HG02973 (cell line): ENCODE results near the gene CARF.
"Not testable (repeated sequence)": the region's sequence is repeated elsewhere in the genome, so short reads cannot be mapped to it uniquely, and the experiment has no call there.

ENCODE experiments used
- ATAC-seq: cut with Tn5 transposase; IDR thresholded peaks from one replicate; pipeline ENCODE4 v1.9.1; 2021; ENCODE audit warnings: moderate library complexity; ENCODE audit not compliant: unreplicated experiment

CARF gene

GRCh38 chr2:202934456-202934855 is 22.4 kb downstream of the CARF start:
- ATAC-seq: no peak

- no peak for ATAC-seq
Observed at GRCh38 chr2:202938960-202939359, 26.9 kb downstream of the CARF start.

GRCh38 chr2:202941771-202942170 is 29.7 kb downstream of the CARF start:
- no peak for ATAC-seq

GRCh38 chr2:202944408-202944807 is 32.3 kb downstream of the CARF start:
- ATAC-seq: no peak

DNA sequence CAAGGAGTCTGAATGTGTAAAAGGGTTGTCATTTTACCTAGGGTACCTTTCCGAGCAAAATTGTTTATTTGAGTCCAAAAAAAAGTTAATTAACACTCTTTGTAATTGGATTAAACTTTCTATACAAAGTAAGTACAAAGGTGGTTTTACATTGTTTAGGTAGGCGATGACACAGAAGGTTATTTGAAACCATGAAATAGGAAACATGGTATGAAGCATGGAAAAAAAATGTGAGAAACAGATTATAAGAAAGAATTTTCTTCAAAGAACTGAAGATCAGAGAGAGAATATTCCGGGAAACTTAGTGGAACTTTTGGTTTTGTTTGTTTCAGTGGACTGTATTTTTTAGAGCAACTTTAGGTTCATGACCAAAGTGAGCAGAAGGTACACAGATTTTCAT is 32.7 kb downstream of the CARF start:
- ATAC-seq: no peak

DNA sequence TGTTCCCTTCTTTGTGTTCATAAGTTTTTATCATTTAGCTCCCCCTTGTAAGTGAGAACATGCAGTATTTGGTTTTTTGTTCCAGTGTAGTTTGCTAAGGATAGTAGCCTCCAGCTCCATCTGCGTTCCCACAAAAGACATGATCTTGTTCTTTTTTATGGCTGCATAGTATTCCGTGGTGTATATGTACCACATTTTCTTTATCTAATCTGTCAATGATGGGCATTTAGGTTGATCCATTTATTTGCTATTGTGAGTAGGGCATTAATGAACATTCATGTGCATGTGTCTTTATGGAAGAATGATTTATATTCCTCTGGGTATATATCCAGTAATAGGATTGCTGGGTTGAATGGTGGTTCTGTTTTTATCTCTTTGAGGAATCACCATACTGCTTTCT is 33.4 kb downstream of the CARF start:
- ATAC-seq: no peak

- ATAC-seq: not testable (repeated sequence)
Observed at GRCh38 chr2:202949333-202949732, 37.3 kb downstream of the CARF start.

GRCh38 chr2:202950592-202950991 is 38.5 kb downstream of the CARF start:
- no peak for ATAC-seq

GRCh38 chr2:202960524-202960923 is 48.4 kb downstream of the CARF start:
- ATAC-seq: no peak

DNA sequence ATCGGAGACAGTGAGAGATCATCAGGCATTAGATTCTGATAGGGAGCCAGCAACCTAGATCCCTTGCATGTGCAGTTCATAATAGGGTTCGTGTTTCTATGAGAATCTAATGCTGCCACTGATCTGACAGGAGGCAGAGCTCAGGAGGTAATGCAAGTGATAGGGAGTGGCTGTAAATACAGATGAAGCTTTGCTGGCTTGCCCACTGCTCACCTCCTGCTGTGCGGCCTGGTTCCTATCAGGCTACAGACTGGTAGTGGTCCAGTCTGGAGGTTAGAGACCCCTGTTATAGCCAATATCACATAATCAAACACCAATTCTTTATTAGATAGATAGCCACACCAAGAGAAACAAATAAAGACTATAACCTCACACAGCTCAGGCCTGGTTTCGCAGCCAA is 51.6 kb downstream of the CARF start:
- no peak for ATAC-seq

DNA sequence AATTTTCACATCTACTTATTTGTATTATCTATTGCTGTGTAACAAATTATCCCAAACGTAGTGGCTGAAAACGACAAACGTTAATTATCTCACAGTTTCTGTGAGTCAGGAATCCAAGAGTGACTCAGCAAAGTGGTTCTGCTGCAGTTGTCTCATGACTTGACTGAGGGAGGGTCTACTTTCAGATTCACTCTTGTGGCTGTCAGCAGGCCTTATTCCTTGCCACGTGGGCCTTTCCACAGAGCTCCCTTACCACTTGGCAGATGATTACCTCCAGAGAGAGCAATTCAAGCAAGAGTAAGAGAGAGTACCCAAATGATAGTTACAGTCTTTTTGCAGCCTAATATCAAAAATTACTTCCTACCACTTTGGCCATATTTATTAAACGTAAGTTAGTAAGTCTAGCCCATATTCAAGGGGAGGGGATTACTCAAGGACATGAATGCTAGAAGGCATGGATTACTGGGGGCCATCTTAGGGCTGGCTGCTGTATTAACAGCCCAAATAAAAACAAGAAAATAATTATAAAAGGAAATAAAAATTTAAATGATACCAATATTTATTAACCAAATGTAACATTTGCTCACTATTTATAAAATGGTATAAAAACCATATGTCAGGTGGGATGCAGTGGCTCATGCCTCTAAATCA is 53.9 kb downstream of the CARF start:
- peak; percentile 83 for ATAC-seq

DNA sequence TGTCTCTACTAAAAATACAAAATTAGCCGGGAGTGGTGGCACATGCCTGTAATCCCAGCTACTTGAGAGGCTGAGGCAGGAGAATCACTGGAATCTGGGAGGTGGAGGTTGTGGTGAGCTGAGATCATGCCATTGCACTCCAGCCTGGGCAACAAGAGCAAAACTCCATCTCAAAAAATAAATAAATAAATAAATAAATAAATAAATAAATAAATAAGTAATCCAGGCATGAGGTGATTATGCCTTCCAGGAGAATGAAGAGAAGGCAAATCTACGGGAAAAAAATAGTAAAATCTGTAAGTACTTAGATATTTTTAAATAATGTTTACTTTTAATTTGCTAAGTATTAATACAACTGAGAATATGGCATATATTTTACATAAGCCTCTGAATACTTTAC is 57.3 kb downstream of the CARF start:
- ATAC-seq: not testable (repeated sequence)

DNA sequence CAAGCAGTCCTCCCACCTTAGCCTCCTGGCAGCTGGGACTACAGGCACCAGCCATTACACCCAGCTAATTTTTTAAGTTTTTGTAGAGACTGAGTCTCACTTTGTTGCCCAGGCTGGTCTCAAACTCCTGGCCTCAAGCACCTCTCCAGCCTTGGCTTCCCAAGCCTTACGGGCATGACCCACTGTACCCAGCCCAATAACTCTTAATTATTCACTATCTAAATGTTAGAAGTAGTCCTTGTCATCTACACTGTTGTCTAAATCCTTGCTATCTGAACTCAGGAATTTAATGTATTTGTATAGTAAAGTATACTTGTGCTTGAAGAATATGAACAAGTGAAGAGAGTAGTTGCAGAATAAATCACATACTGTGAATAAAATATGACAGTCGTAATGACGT is 64.7 kb downstream of the CARF start:
- no peak for ATAC-seq

- ATAC-seq: no peak
Observed at GRCh38 chr2:202982779-202983491, 70.9 kb downstream of the CARF start.

GRCh38 chr2:202989749-202990148 is 77.7 kb downstream of the CARF start:
- no peak for ATAC-seq

- no peak for ATAC-seq
Observed at GRCh38 chr2:202990501-202990900, 78.4 kb downstream of the CARF start.

DNA sequence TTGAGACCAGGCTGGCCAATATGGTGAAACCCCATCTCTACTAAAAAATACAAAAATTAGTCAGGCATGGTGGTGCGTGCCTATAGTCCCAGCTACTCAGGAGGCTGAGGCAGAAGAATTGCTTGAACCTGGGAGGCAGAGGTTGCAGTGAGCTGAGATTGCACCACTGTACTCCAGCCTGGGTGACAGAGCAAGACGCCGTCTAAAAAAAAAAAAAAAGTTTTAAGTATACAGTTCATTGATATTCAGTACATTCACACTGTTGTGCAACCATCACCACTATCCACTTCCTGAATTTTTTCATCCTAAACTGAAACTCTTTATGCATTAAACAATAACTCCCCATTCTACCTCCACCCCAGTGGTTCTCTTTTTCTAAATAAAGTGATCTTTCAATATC is 85.0 kb downstream of the CARF start:
- ATAC-seq: not testable (repeated sequence)

GRCh38 chr2:203002054-203002821 is 90.2 kb downstream of the CARF start:
- ATAC-seq: no peak

DNA sequence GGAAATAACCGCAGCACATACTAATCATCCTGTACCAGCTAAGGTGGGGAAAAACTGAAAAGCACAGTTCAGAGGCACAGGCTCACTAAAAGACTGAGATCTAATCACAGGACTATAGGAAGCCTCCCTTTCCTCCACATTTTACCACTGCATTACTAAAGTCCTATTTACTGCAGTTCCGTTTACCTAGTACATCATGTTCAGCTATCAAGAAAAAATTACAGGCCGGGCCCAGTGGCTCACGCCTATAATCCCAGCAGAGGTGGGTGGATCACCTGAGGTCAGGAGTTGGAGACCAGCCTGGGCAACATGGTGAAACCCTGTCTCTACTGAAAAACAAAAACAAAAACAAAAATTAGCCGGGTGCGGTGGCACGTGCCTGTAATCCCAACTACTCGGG is 91.6 kb downstream of the CARF start:
- no peak for ATAC-seq

- ATAC-seq: peak; percentile 95
Observed at GRCh38 chr2:203014456-203015199, 102.6 kb downstream of the CARF start, which contains the start of gene NBEAL1. NBEAL1 (plus strand) TSS chr2:203014875; CDS start chr2:203016385, 1,510 bp downstream.

GRCh38 chr2:203016716-203017115 is 104.6 kb downstream of the CARF start:
- ATAC-seq: no peak
